Adipocyte (in vitro differentiated cells): Measurements from ENCODE around the gene BPIFA1.

Source experiments
- DNase-seq: peaks from one replicate; pipeline ENCODE4 v3.0.0-alpha.2; 2015; ENCODE audit warnings: low read depth
- H3K27me3 ChIP-seq: replicated peaks from 2 replicates; pipeline ENCODE4 v1.7.0; 2013; ENCODE audit warnings: mild to moderate bottlenecking, low read length, moderate library complexity; ENCODE audit not compliant: control insufficient read depth, insufficient read depth
- H3K36me3 ChIP-seq: 2 replicates; pipeline ENCODE4 v1.7.0; 2013; ENCODE audit warnings: low read length, mild to moderate bottlenecking, moderate library complexity; ENCODE audit not compliant: control insufficient read depth, insufficient read depth, severe bottlenecking
- H3K4me1 ChIP-seq: 2 replicates; pipeline ENCODE4 v1.7.0; 2013; ENCODE audit warnings: mild to moderate bottlenecking, low read length, moderate library complexity; ENCODE audit not compliant: control insufficient read depth, insufficient read depth
- H3K4me3 ChIP-seq: 2 replicates; pipeline ENCODE4 v1.7.0; 2013; ENCODE audit warnings: mild to moderate bottlenecking, low read length, moderate library complexity
- H3K9ac ChIP-seq: 2 replicates; pipeline ENCODE4 v1.7.0; 2013; ENCODE audit warnings: mild to moderate bottlenecking, low read length, moderate library complexity
- H3K9me3 ChIP-seq: 2 replicates; pipeline ENCODE4 v1.7.0; 2013; ENCODE audit warnings: mild to moderate bottlenecking, low read length, moderate library complexity; ENCODE audit not compliant: control insufficient read depth

The BPIFA1 gene

GRCh38 chr20:33291830-33292355, 56.1 kb downstream of the BPIFA1 start:
- H3K4me3 ChIP-seq: no peak overlapping the region
- peaks cover 27% of the 10 kb centered on the region for H3K4me1 ChIP-seq
- peaks cover 8% of the 10 kb centered on the region for H3K9me3 ChIP-seq
- H3K9ac ChIP-seq: no peak overlapping the region
- peaks cover 13% of the 10 kb centered on the region for H3K27me3 ChIP-seq
- DNase-seq: peak; percentile 30
- no peaks in the 10 kb centered on the region for H3K36me3 ChIP-seq
